ENCODE results near the gene CRYBG1.
"Not testable (repeated sequence)": the region's sequence is repeated elsewhere in the genome, so short reads cannot be mapped to it uniquely, and the experiment has no call there.

Gene CRYBG1

GRCh38 chr6:106548926-106549455, 188.5 kb downstream of the CRYBG1 start:
- DNase-seq (ENCODE audit: low read depth): not testable (repeated sequence)

GRCh38 chr6:106549521-106549920, 189.0 kb downstream of the CRYBG1 start:
- no peak for DNase-seq (ENCODE audit: low read depth)

GRCh38 chr6:106551155-106551554, 190.6 kb downstream of the CRYBG1 start:
- DNase-seq (ENCODE audit: low read depth): no peak

- DNase-seq (ENCODE audit: low read depth): no peak
Observed at GRCh38 chr6:106553440-106553839, 192.9 kb downstream of the CRYBG1 start.

GRCh38 chr6:106555767-106556166, 195.2 kb downstream of the CRYBG1 start:
- no peak for DNase-seq (ENCODE audit: low read depth)

GRCh38 chr6:106556368-106556960, 195.9 kb downstream of the CRYBG1 start:
- DNase-seq (ENCODE audit: low read depth): no peak

GRCh38 chr6:106557837-106558236, 197.3 kb downstream of the CRYBG1 start:
- no peak for DNase-seq (ENCODE audit: low read depth)

- no peak for DNase-seq (ENCODE audit: low read depth)
Observed at GRCh38 chr6:106558364-106558763, 197.8 kb downstream of the CRYBG1 start.

- DNase-seq (ENCODE audit: low read depth): not testable (repeated sequence)
Observed at GRCh38 chr6:106559659-106560058, 199.1 kb downstream of the CRYBG1 start.

- no peak for DNase-seq (ENCODE audit: low read depth)
Observed at GRCh38 chr6:106560996-106561685, 200.6 kb downstream of the CRYBG1 start.

- DNase-seq (ENCODE audit: low read depth): no peak
Observed at GRCh38 chr6:106561686-106562405, 201.3 kb downstream of the CRYBG1 start.

- DNase-seq (ENCODE audit: low read depth): no peak
Observed at GRCh38 chr6:106563614-106564013, 203.1 kb downstream of the CRYBG1 start.

GRCh38 chr6:106564476-106564875, 204.0 kb downstream of the CRYBG1 start:
- no peak for DNase-seq (ENCODE audit: low read depth)

- DNase-seq (ENCODE audit: low read depth): no peak
Observed at GRCh38 chr6:106568530-106568929, 208.0 kb downstream of the CRYBG1 start.

- no peak for DNase-seq (ENCODE audit: low read depth)
Observed at GRCh38 chr6:106569428-106569827, 208.9 kb downstream of the CRYBG1 start.

- no peak for DNase-seq (ENCODE audit: low read depth)
Observed at GRCh38 chr6:106572436-106572835, 211.9 kb downstream of the CRYBG1 start.

GRCh38 chr6:106572875-106573585, 212.5 kb downstream of the CRYBG1 start:
- DNase-seq (ENCODE audit: low read depth): no peak

GRCh38 chr6:106574741-106575458, 214.4 kb downstream of the CRYBG1 start:
- no peak for DNase-seq (ENCODE audit: low read depth)

- no peak for DNase-seq (ENCODE audit: low read depth)
Observed at GRCh38 chr6:106579281-106579680, 218.8 kb downstream of the CRYBG1 start.

- DNase-seq (ENCODE audit: low read depth): no peak
Observed at GRCh38 chr6:106581468-106581867, 221.0 kb downstream of the CRYBG1 start.

- DNase-seq (ENCODE audit: low read depth): no peak
Observed at GRCh38 chr6:106586815-106587415, 226.4 kb downstream of the CRYBG1 start.
